Suprapubic skin (tissue), 3 donors: ENCODE results near the gene GSN.

Source experiments
- POLR2A ChIP-seq, 2 donors: fragments of 450-650 bp; IDR thresholded peaks; one replicate each; pipeline ENCODE4 v1.6.1; 2017; ENCODE audit warnings: antibody characterized with exemption in 2 of 2, mild to moderate bottlenecking in 2 of 2, moderate library complexity in 2 of 2
- TF ChIP-seq, protein P1 (sequence below), 2 donors: fragments of 200-600 bp in 1 of 2; fragments of 450-650 bp in 1 of 2; sonication (generic) in 1 of 2; IDR thresholded peaks; one replicate each; pipeline ENCODE4 v1.5.1; 2016 to 2019; ENCODE audit warnings: antibody characterized with exemption in 2 of 2, mild to moderate bottlenecking in 1 of 2, moderate library complexity in 1 of 2

DNA sequence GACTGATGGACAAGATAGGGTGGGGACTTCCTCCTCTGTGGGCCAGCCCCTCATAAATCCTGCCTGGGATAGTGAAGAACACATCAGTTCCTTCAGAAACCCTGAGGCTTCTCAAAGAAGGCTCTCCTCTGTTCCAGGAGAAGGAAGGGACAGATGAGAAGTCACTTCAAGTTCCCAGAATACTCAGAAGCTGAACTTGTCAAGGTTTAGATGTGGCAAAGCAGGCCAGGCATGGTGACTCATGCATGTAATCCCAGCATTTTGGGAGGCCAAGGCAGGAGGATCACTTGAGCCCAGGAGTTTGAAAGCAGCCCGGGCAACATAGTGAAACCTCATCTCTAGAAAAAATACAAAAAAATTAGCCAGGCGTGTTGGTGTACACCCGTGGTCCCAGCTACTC lies 63.6 kb downstream of the GSN start:
- no peak for TF ChIP-seq POLR2A (IDR thresholded peaks at IDR 0.05)
- TF ChIP-seq, protein P1, sequence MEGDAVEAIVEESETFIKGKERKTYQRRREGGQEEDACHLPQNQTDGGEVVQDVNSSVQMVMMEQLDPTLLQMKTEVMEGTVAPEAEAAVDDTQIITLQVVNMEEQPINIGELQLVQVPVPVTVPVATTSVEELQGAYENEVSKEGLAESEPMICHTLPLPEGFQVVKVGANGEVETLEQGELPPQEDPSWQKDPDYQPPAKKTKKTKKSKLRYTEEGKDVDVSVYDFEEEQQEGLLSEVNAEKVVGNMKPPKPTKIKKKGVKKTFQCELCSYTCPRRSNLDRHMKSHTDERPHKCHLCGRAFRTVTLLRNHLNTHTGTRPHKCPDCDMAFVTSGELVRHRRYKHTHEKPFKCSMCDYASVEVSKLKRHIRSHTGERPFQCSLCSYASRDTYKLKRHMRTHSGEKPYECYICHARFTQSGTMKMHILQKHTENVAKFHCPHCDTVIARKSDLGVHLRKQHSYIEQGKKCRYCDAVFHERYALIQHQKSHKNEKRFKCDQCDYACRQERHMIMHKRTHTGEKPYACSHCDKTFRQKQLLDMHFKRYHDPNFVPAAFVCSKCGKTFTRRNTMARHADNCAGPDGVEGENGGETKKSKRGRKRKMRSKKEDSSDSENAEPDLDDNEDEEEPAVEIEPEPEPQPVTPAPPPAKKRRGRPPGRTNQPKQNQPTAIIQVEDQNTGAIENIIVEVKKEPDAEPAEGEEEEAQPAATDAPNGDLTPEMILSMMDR (IDR thresholded peaks at IDR 0.05) = no peak
